ENCODE measurements around the gene RETREG2.

- TF ChIP-seq CTCF (IDR thresholded peaks at IDR 0.05) (no peak), POLR2AphosphoS5 (IDR thresholded peaks at IDR 0.05) (peak in 2 of 4 donors; percentile 8)
Measured at GRCh38 chr2:219230059-219230540, 52.0 kb downstream of the RETREG2 start.
